Endothelial cell (in vitro differentiated cells): ENCODE results near the gene HECTD3. TPM values are rescaled to one million over a fixed set of nuclear protein-coding genes. Genes with fewer than 3 reads are reported as not detected.
"Not testable (repeated sequence)": the region's sequence is repeated elsewhere in the genome, so short reads cannot be mapped to it uniquely, and the experiment has no call there.

ENCODE experiments used
- DNase-seq: peaks from one replicate; pipeline ENCODE4 v3.0.0; 2021; ENCODE audit warnings: low spot score
- H3K27ac Mint-ChIP-seq: one replicate; pipeline ENCODE4 v1.8.0; 2021; ENCODE audit warnings: mixed read lengths, inconsistent platforms; ENCODE audit not compliant: unreplicated experiment
- H3K27me3 Mint-ChIP-seq: one replicate; pipeline ENCODE4 v1.8.0; 2021; ENCODE audit warnings: mild to moderate bottlenecking, moderate library complexity, mixed read lengths, inconsistent platforms; ENCODE audit not compliant: unreplicated experiment
- H3K36me3 Mint-ChIP-seq: one replicate; pipeline ENCODE4 v1.8.0; 2021; ENCODE audit warnings: mild to moderate bottlenecking, low read depth, mixed read lengths, inconsistent platforms; ENCODE audit not compliant: unreplicated experiment
- H3K4me1 Mint-ChIP-seq: one replicate; pipeline ENCODE4 v1.8.0; 2021; ENCODE audit warnings: mild to moderate bottlenecking, mixed read lengths, inconsistent platforms; ENCODE audit not compliant: unreplicated experiment
- H3K4me3 Mint-ChIP-seq: one replicate; pipeline ENCODE4 v1.8.0; 2021; ENCODE audit warnings: mild to moderate bottlenecking, mixed read lengths, inconsistent platforms; ENCODE audit not compliant: unreplicated experiment
- H3K9me3 Mint-ChIP-seq: one replicate; pipeline ENCODE4 v1.8.0; 2021; ENCODE audit warnings: mixed read lengths, inconsistent platforms; ENCODE audit not compliant: unreplicated experiment
- CTCF ChIP-seq: fragments of 200-600 bp; sonication (generic); IDR thresholded peaks from one replicate; pipeline ENCODE4 v1.5.0; 2021; ENCODE audit warnings: antibody characterized with exemption; ENCODE audit not compliant: unreplicated experiment
- total RNA-seq: library from RNA; stranded (reverse); fragmentation: NEBNext Ultra II Directional; extraction: Animal tissue kit (Norgen Biotek cat#: 25700); gene quantifications from one replicate; pipeline ENCODE4 v1.2.1, GENCODE V29; 2021; ENCODE audit not compliant: unreplicated experiment

The HECTD3 gene
- total RNA-seq, 1 donor from 2014 or later: 58.2 TPM

DNA sequence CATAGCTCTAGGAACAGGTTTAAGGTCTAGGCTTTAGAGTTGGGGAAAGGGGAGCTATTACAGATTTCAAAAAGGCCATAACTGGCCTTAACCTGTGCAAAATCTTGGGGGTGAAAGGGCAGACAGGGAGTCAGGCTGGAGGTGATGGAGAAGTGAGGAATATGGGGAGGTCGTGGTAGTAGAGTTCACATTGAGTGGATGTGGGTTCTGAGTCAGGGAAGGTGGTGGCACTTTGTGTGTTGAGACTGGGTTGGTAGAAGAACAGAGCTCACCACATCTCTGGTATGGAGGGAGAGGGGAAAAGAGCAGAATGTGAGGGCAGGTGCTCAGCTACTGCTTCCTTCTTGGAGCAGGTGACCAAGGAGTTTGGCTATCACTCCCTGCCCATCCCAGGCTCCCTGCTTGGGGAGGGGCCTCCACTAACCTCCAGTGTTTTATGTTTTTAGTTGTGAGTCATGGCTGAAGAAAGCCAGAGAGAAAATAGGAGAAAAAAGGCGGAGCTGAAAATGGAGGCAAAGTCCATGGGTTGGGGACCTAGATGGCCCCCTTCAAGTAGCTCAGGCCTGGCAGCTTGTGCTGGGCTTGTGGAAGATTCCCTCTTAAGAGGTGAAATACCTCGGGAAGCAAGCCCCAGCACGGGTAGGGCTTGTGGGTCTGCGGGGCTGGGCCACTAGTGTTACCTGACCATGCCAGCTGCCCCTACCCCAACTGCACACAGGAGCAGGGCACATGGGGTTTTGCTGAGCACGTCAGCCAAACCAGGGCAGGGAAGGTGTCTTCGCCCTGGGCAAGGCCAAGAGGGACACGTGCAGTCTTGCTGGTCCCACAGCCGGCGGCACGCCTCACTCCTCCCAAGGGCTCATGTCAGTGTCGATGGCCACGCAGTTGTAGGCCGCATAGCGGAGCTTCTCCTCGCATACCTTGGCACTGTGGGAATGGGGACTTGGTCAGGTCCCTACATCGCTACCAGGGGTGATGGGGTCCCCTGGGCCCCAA, 8.2 kb downstream of the HECTD3 start:
- peaks cover 41% of the 10 kb centered on the region for H3K36me3 Mint-ChIP-seq
- peaks cover 5% of the 10 kb centered on the region for H3K4me1 Mint-ChIP-seq
- no peak for TF ChIP-seq CTCF
- no peaks in the 10 kb centered on the region for H3K9me3 Mint-ChIP-seq
- no peak for DNase-seq
- H3K27me3 Mint-ChIP-seq: peaks cover 15% of the 10 kb centered on the region
- no peak overlapping the region for H3K27ac Mint-ChIP-seq
- H3K4me3 Mint-ChIP-seq: peak overlapping the region; percentile 2

DNA sequence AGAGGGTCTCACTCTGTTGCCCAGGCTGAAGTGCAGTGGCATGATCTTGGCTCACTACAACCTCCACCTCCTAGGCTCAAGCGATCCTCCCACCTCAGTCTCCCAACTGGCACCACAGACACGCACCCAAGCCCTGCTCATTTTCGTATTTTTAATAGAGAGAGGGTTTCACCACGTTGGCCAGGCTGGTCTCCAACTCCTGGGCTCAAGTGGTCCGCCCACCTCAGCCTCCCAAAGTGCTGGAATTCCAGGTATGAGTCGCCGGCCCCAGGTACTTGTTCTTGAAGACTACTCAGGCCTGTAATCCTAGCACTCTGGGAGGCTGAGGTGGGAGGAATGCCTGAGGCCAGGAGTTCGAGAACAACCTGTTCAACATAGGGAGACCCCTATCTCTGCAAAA, 9.5 kb downstream of the HECTD3 start:
- H3K27me3 Mint-ChIP-seq: peaks cover 12% of the 10 kb centered on the region
- not testable (repeated sequence) for H3K27ac Mint-ChIP-seq, H3K9me3 Mint-ChIP-seq, H3K4me1 Mint-ChIP-seq, H3K4me3 Mint-ChIP-seq, DNase-seq
- peaks cover 32% of the 10 kb centered on the region for H3K36me3 Mint-ChIP-seq

GRCh38 chr1:45001011-45001481, 10.1 kb downstream of the HECTD3 start:
- Mint-ChIP-seq H3K4me3 (no peak overlapping the region), H3K9me3 (no peaks in the 10 kb centered on the region), H3K36me3 (peaks cover 30% of the 10 kb centered on the region), H3K4me1 (peaks cover 5% of the 10 kb centered on the region), H3K27me3 (peaks cover 12% of the 10 kb centered on the region), H3K27ac (no peak overlapping the region)
- no peak for TF ChIP-seq CTCF
- no peak for DNase-seq

- Mint-ChIP-seq H3K27me3 (peaks cover 6% of the 10 kb centered on the region), H3K4me3 (no peak overlapping the region), H3K36me3 (peaks cover 18% of the 10 kb centered on the region), H3K4me1 (peaks cover 5% of the 10 kb centered on the region), H3K27ac (no peak overlapping the region), H3K9me3 (no peaks in the 10 kb centered on the region)
- no peak for DNase-seq
- TF ChIP-seq CTCF: no peak
These were observed 11.9 kb downstream of the HECTD3 start for GRCh38 chr1:44999232-44999631.

DNA sequence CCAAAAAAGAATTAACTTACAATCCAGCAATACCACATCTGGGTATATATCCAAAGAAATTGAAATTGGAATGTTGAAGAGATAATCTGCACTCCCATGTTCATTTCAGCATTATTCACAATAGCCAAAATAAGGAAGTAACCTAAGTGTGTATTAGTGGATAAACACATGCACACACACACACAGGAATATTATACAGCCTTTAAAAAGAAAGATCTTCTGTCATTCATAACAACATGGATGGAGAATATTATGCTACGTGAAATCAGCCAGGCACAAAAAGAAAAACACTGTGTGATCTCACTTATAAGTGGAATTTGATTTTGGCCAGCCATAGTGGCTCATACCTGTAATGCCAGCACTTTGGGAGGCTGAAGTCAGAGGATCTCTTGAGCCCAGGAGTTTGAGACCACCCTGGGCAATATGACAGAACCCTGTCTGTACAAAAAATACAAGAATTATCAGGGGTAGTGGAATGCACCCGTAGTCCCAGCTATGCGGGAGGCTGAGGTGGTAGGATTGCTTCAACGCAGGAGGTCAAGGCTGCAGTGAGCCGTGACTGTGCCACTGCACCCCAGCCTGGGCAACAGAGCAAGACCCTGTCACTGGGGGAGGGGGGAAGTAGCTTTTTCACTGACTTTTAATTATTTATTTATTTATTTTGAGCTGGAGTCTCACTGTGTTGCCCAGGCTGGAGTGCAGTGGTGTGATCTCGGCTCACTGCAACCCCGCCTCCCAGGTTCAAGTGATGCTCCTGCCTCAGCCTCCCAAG, 15.5 kb downstream of the HECTD3 start:
- no peaks in the 10 kb centered on the region for H3K36me3 Mint-ChIP-seq
- no peak for DNase-seq
- peaks cover under 1% of the 10 kb centered on the region for H3K4me1 Mint-ChIP-seq
- H3K27me3 Mint-ChIP-seq: peaks cover 1% of the 10 kb centered on the region
- no peak for TF ChIP-seq CTCF
- no peaks in the 10 kb centered on the region for H3K9me3 Mint-ChIP-seq
- H3K27ac Mint-ChIP-seq: no peak overlapping the region
- H3K4me3 Mint-ChIP-seq: no peak overlapping the region
